GM12878 (cell line): ENCODE results near the gene FBN3. TPM values are rescaled to one million over a fixed set of nuclear protein-coding genes. Genes with fewer than 3 reads are reported as not detected.

ENCODE experiments used
- ATAC-seq: fragments of 200-7000 bp; cut with Tn5 transposase; 3 replicates; pipeline ENCODE4 v1.9.1; 2020; ENCODE audit warnings: mild to moderate bottlenecking, moderate library complexity
- BruUV-seq: library from RNA; stranded (reverse); fragments of 400-500 nt; replicated peaks from 2 replicates; lab custom pipeline; 2021; lab: Mats Ljungman, UMichigan
- CTCF ChIA-PET: fragments of 300-600 bp; sonication (Branson Sonifier 250); formaldehyde crosslinking; extraction: SDS; loops from one replicate; lab custom pipeline; 2021; ENCODE audit warnings: inconsistent platforms; lab: Yijun Ruan, JAX
- POLR2A ChIA-PET: fragments of 350-600 bp; formaldehyde crosslinking; extraction: SDS; loops from one replicate; lab custom pipeline; 2021; ENCODE audit warnings: inconsistent platforms; lab: Charles Lee
- RAD21 ChIA-PET: fragments of 300-600 bp; sonication (Branson Sonifier 250); formaldehyde crosslinking; loops from one replicate; lab custom pipeline; 2023; ENCODE audit warnings: antibody characterized with exemption; ENCODE audit not compliant: unreplicated experiment; lab: Charles Lee
- SMC1A ChIA-PET: fragments of 300-600 bp; sonication (Branson Sonifier 250); formaldehyde crosslinking; loops from one replicate; lab custom pipeline; 2023; ENCODE audit not compliant: unreplicated experiment, uncharacterized antibody; lab: Charles Lee
- DNase-seq: peaks from one replicate; pipeline ENCODE4 v3.0.0-alpha.2; 2011; ENCODE audit warnings: low read depth, low spot score
- FAIRE-seq: peaks from 3 replicates; lab custom pipeline; 2011; peaks lifted over from hg19 to GRCh38; lab: Jason Lieb, UNC
- H2AFZ ChIP-seq: 2 replicates; pipeline ENCODE4 v1.6.0; 2011; ENCODE audit warnings: low read depth, low read length, control low read depth; ENCODE audit not compliant: control insufficient read depth
- H3K27ac ChIP-seq: 2 replicates; pipeline ENCODE4 v1.5.1; 2011; ENCODE audit warnings: control low read depth; ENCODE audit not compliant: control insufficient read depth, insufficient read depth
- H3K27me3 ChIP-seq, 2 experiments: replicated peaks in 1 of 2; 2 replicates each; pipeline versions ENCODE4 v1.6.0 to v1.6.1; 2011; ENCODE audit warnings: low read length in 1 of 2; ENCODE audit not compliant: control insufficient read depth in 2 of 2, insufficient read depth in 2 of 2
- H3K36me3 ChIP-seq, 2 experiments: 2 replicates each; pipeline ENCODE4 v1.5.1; 2011; ENCODE audit warnings: low read length in 1 of 2; ENCODE audit not compliant: control insufficient read depth in 2 of 2, insufficient read depth in 2 of 2
- H3K4me1 ChIP-seq: 2 replicates; pipeline ENCODE4 v1.6.1; 2011; ENCODE audit warnings: mild to moderate bottlenecking, low read length, moderate library complexity, mixed read lengths; ENCODE audit not compliant: control insufficient read depth, insufficient read depth
- H3K4me2 ChIP-seq: 2 replicates; pipeline ENCODE4 v1.6.0; 2011; ENCODE audit warnings: control low read depth; ENCODE audit not compliant: control insufficient read depth, insufficient read depth
- H3K4me3 ChIP-seq: fragments of 200-600 bp; sonication (generic); 2 replicates; pipeline ENCODE4 v1.5.1; 2016
- H3K79me2 ChIP-seq: 2 replicates; pipeline ENCODE4 v1.6.0; 2011; ENCODE audit warnings: low read length; ENCODE audit not compliant: control insufficient read depth, insufficient read depth
- H3K9ac ChIP-seq: 2 replicates; pipeline ENCODE4 v1.8.0; 2011; ENCODE audit warnings: low read length, control low read depth, mixed read lengths; ENCODE audit not compliant: control insufficient read depth, insufficient read depth
- H3K9me3 ChIP-seq: replicated peaks from 3 replicates; pipeline ENCODE4 v1.5.1; 2011; ENCODE audit warnings: mild to moderate bottlenecking, low read length; ENCODE audit not compliant: control insufficient read depth, insufficient read depth
- H4K20me1 ChIP-seq: 2 replicates; pipeline ENCODE4 v1.6.0; 2011; ENCODE audit not compliant: control insufficient read depth, insufficient read depth
- CHD1 ChIP-seq: IDR thresholded peaks from 2 replicates; pipeline ENCODE4 v1.6.1; 2012; ENCODE audit warnings: low read depth, low read length, improper control_type of control experiment
- EED ChIP-seq: sonication (generic); IDR thresholded peaks from 2 replicates; pipeline ENCODE4 v1.6.1; 2016; ENCODE audit warnings: antibody characterized with exemption, low read depth
- EZH2 ChIP-seq: IDR thresholded peaks from 2 replicates; pipeline ENCODE4 v1.6.1; 2012; ENCODE audit warnings: low read depth, mild to moderate bottlenecking, control low read depth, inconsistent platforms, low read length, borderline replicate concordance; ENCODE audit not compliant: control insufficient read depth
- LARP7 ChIP-seq: fragments of 450-650 bp; IDR thresholded peaks from 2 replicates; pipeline ENCODE4 v1.6.1; 2017; ENCODE audit warnings: mild to moderate bottlenecking
- NR2C1 ChIP-seq: fragments of 450-650 bp; IDR thresholded peaks from 2 replicates; pipeline ENCODE4 v1.6.1; 2017; ENCODE audit warnings: antibody characterized with exemption, mild to moderate bottlenecking, moderate library complexity
- NR2F1 ChIP-seq: fragments of 450-650 bp; conservative IDR thresholded peaks from 2 replicates; pipeline ENCODE4 v1.6.1; 2017; ENCODE audit warnings: mild to moderate bottlenecking
- RELA ChIP-seq: fragments of 450-650 bp; IDR thresholded peaks from 2 replicates; pipeline ENCODE4 v1.8.0; 2014; ENCODE audit warnings: borderline replicate concordance; ENCODE audit not compliant: partially characterized antibody
- SIN3A ChIP-seq: IDR thresholded peaks from 2 replicates; pipeline ENCODE4 v1.6.1; 2012; ENCODE audit warnings: low read depth, low read length, improper control_type of control experiment
- SIX5 ChIP-seq: IDR thresholded peaks from 2 replicates; pipeline ENCODE4 v1.6.1; 2011; ENCODE audit warnings: mild to moderate bottlenecking, low read depth, low read length, moderate library complexity; ENCODE audit not compliant: severe bottlenecking
- SMARCA5 ChIP-seq: fragments of 450-650 bp; IDR thresholded peaks from 2 replicates; pipeline ENCODE4 v1.6.1; 2017; ENCODE audit warnings: mild to moderate bottlenecking
- SPI1 ChIP-seq: IDR thresholded peaks from 2 replicates; pipeline ENCODE4 v1.6.1; 2011; ENCODE audit warnings: low read depth, mild to moderate bottlenecking, low read length, moderate library complexity, borderline replicate concordance; ENCODE audit not compliant: insufficient read depth
- ZNF24 ChIP-seq: fragments of 450-650 bp; IDR thresholded peaks from 2 replicates; pipeline ENCODE4 v1.6.1; 2017; ENCODE audit warnings: antibody characterized with exemption, mild to moderate bottlenecking
- ZNF384 ChIP-seq: IDR thresholded peaks from 2 replicates; pipeline ENCODE4 v1.6.1; 2012; ENCODE audit warnings: low read depth, mild to moderate bottlenecking, low read length, improper control_type of control experiment, borderline replicate concordance
- WGBS: methylation state at CpG from one replicate; pipeline ENCODE4 v1.1.6; 2016; ENCODE audit warnings: low lambda C conversion rate; ENCODE audit not compliant: insufficient replicate concordance, insufficient coverage; ENCODE audit errors: missing lambda C conversion rate; 5-methylcytosine and 5-hydroxymethylcytosine counted together
- in situ Hi-C: fragments of 300-500 bp; cut with MboI; formaldehyde crosslinking; loops from 9 replicates; pipeline ENCODE4 v1.14.3; 2018; ENCODE audit warnings: mixed read lengths
- intact Hi-C: fragments of 100-400 bp; cut with micrococcal nuclease; formaldehyde crosslinking; loops from one replicate; pipeline ENCODE4 v1.14.2; 2022; ENCODE audit not compliant: unreplicated experiment
- polyA plus RNA-seq, 11 experiments: library from polyadenylated mRNA; depleted of rRNA in 4 of 11; unstranded in 6 of 11; stranded (reverse) in 5 of 11; fragments of >200 nt; fragmentation: Nextera tagmentation in 4 of 11; fragmentation: Illumina TruSeq in 1 of 11; extraction: Ambion mirVana in 4 of 11; extraction: Trizol in 1 of 11; gene quantifications; 1 replicate in 1 of 11; 2 replicates in 10 of 11; pipeline versions ENCODE4 v1.2.1 to v1.2.3, GENCODE V29; 2011 to 2016; ENCODE audit warnings: inconsistent platforms in 2 of 11, missing spikeins in 2 of 11, low read depth in 1 of 11
- total RNA-seq, 4 experiments: library from RNA; depleted of rRNA in 3 of 4; stranded (reverse); fragments of >200 nt in 3 of 4; fragmentation: Illumina TruSeq in 1 of 4; extraction: Trizol in 1 of 4; gene quantifications; 2 replicates each; pipeline versions ENCODE4 v1.2.1 to v1.2.3, GENCODE V29; 2013 to 2021
- TF ChIP-seq, protein P1 (sequence below): fragments of 450-650 bp; IDR thresholded peaks from 2 replicates; pipeline ENCODE4 v1.6.1; 2017; ENCODE audit warnings: mild to moderate bottlenecking

Gene FBN3
- total and polyA plus RNA-seq, 10 of the 15 experiments (the other 5 are each of a cell fraction or from before 2014, with no cell fraction given), result 0.05 TPM; not detected in 9

DNA sequence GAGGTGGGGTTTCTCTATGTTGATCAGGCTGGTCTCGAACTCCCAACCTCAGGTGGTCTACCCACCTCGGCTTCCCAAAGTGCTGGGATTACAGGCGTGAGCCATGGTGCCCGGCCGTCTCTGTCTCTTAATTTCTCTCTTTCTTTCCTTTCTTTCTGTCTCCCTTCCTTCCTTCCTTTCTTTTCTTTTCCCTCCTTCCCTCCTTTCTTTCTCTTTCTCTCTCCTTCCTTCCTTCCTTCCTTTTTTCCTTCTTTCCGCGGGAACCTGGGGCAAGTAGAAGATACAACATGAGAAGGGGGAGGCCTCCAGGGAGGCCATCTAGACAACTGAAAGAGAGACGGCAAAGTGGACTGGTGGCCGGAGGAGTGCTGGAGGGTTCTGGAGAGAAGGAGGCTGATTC is 128.7 kb downstream of the FBN3 start:
- no peak overlapping the region for H3K4me3 ChIP-seq
- 65% methylated on average over 9 of the region's 9 CpGs for WGBS
- intact Hi-C loops, result no loop called here
- SMC1A ChIA-PET, result no interaction called here
- H3K36me3 ChIP-seq, result no peaks in the 10 kb centered on the region
- FAIRE-seq (no peak), ATAC-seq (no peak), DNase-seq (no peak)
- no peaks in the 10 kb centered on the region for H4K20me1 ChIP-seq
- in situ Hi-C loops, result no loop called here
- H3K9ac ChIP-seq, result no peak overlapping the region
- no peaks in the 10 kb centered on the region for H3K79me2 ChIP-seq
- H3K9me3 ChIP-seq, result no peaks in the 10 kb centered on the region
- H3K4me1 ChIP-seq, result no peaks in the 10 kb centered on the region; the same call in 1 of the 2 replicates
- RAD21 ChIA-PET, result no interaction called here
- CTCF ChIA-PET, result no interaction called here
- H3K4me2 ChIP-seq, result no peak overlapping the region
- no peak overlapping the region for H2AFZ ChIP-seq
- H3K27ac ChIP-seq, result no peak overlapping the region
- POLR2A ChIA-PET, result interaction anchor here (0.7 kb wide), 1 partner anchor 66 kb away, joined by 3 read pairs; no protein-coding TSS in a partner anchor
- no peak for TF ChIP-seq SIN3A
- TF ChIP-seq, protein P1, sequence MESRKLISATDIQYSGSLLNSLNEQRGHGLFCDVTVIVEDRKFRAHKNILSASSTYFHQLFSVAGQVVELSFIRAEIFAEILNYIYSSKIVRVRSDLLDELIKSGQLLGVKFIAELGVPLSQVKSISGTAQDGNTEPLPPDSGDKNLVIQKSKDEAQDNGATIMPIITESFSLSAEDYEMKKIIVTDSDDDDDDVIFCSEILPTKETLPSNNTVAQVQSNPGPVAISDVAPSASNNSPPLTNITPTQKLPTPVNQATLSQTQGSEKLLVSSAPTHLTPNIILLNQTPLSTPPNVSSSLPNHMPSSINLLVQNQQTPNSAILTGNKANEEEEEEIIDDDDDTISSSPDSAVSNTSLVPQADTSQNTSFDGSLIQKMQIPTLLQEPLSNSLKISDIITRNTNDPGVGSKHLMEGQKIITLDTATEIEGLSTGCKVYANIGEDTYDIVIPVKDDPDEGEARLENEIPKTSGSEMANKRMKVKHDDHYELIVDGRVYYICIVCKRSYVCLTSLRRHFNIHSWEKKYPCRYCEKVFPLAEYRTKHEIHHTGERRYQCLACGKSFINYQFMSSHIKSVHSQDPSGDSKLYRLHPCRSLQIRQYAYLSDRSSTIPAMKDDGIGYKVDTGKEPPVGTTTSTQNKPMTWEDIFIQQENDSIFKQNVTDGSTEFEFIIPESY, result no peak
- no peak for TF ChIP-seq SIX5
- no peak for TF ChIP-seq EED
- TF ChIP-seq LARP7, result no peak
- TF ChIP-seq EZH2, result no peak
- no peak for TF ChIP-seq NR2C1
- TF ChIP-seq RELA, result no peak
- no peak for TF ChIP-seq ZNF384
- TF ChIP-seq ZNF24, result no peak
- no peak for TF ChIP-seq SMARCA5
- no peak for TF ChIP-seq NR2F1
- TF ChIP-seq CHD1, result no peak
- no peak for TF ChIP-seq SPI1
- H3K27me3 ChIP-seq, result no peaks in the 10 kb centered on the region
- no TSS peak for BruUV-seq
